Inferior parietal cortex (tissue), 1 donor: ENCODE results near the gene PDE8B.

ENCODE experiments used
- DNase-seq: peaks from one replicate; pipeline ENCODE4 v3.0.0-alpha.2; 2016; ENCODE audit errors: extremely low spot score

The PDE8B gene

DNA sequence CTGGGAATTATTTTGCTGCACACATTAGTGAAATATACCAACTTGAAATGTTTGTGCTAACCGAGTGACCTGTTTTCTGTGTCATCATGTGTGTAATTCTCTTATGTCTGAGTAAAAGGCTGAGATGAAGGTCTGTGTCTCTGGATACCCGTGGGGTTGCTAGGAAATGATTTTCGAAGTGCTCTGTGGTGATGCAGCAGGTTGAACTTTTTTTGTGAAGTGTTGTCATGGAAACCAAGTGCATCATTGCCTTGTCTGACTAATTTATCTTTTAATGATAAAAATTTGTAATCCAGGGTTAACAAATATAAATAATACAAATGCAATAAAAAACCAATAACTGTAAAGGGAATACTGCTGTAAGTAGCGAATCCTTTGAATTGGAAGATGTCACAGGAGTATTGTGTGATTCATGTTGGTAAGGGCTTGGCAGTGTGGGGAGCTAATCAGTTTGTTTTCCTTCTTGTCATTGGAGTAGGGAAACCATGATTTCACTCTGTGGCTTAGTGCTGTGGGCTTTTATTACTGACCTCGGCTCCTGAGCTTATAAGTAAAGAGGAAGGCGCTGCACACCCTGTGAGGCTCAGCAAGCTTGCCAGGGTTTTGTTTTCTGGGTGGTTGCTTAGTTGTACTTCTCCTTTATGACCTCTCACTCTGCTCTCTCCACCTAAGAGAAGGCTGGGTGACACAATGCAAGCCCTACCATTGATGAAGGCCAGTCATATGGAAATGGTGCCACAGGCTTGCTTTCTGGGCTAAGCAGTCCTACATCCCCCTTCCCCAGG, 22.3 kb downstream of the PDE8B start:
- DNase-seq = no peak

DNA sequence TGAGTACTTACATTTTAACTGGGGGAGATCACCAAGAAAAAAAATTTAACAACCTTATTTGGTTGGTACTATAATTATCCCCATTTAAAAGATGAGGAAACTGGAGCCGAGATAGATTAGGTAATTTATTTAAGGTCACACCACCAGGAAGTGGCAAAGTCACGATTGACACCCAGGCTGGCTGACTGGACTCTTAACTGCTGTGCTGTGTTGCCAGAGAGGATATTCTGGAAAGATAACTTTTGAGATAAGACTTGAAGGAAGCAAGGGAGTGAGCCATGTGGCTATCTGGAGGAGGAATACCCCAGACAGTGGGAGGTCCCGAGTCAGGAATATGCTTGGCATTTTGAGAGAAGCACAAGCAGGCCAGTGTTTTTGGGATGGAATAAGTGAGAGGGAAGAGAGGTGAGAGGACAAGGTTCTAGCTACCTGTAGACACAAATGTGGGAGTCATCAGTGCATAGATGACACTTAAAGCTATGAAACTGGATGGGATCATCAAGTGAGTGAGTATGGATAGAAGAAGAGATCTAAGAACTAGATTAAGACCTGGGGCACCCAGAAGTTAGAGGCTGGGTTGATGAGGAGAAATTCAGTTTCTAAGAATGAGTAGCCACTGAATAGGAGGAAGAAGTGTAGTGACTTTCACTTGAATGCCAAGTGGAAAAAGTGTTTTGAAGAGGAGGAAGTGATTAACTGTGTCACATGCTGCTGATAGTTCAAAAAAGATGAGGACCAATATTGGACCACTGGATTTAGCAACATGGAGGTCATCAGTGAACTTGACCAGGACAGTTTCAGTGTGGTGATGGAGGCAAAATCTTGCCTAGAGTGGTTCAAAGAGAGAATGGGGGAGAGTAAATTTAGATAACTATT, 25.6 kb downstream of the PDE8B start:
- no peak for DNase-seq

DNA sequence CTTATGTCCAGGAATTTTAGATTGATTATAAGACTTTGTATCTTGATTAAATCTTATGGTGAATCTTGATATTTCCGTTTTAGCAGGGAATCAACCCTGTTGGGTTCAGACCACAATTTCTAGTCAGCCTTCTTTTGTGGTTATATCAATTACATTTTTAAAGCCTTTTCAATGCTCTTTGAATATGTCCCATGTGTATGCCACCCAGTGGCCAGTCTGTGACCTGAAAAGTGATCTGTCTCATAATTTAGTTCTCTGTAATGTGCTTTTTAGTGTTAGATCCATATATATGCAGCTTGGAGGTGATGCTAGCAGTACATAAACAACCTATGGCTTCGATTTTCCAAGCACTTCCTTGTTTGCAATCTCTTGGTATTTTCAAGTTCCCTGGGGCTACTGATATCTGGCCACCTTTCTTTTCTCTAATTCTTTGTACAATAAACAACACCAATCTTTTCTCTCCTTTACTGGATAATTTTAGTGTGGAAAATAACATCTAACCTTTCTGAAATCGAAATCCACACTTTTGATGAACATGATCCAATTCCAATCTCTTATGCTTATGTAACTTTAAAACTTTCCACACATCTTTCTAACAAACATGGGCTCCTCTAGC, 28.8 kb downstream of the PDE8B start:
- no peak for DNase-seq

DNA sequence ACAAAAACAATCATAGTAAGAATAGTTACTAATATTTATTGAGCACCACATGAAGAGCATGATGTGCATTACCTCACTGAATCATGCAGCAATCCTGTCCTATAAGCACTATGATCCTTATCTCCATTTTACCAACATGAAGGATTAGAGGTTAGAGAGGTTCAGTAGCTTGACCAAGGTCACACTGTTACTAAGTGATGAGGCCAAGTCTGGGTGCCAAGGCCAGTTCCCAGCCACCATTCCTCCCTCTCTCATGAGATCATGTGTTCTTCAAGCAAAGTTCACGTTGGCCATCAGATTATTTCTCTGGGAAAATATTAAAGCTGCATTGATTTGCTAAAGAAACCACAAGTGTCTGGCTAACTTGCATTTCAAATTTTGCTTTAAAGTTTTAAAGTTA, 31.0 kb downstream of the PDE8B start:
- no peak for DNase-seq

DNA sequence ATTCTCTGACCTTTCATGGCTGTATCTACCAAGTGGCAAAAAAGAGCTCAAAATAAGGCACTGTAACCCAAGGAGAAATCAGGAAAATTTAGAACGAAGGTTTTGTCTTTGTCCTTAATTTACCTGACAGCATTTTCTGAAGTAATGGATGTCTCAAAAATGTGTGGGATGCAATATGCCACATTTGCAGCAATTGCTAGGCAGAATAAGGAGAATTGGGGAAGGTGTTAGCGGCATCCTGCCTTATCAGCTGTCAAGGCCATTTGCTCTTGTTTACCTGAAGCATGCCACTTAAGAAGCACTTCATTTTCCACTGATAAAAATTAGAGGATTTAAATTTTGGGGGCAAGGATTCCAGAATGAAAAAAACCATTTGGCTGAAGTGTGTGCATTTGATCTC, 39.0 kb downstream of the PDE8B start:
- DNase-seq = no peak

DNA sequence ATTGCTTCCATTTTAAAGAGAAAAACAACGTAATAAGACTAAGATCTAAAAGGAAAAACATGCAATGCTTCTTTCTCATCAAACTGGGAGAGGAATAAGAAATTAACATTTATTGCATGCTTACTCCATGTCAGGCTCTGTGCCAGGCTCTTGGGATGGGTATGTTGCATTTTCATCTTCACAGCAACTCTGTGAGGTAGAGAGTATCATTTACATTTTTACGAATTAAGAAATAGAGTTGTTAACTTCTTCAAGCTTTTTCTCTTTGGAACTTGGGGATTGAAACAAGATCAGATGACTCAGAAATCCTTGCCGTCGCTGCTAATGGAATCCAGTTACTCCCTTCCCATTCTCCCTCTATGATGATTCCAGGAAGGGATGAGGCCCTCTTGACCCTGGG, 39.5 kb downstream of the PDE8B start:
- DNase-seq = no peak

DNA sequence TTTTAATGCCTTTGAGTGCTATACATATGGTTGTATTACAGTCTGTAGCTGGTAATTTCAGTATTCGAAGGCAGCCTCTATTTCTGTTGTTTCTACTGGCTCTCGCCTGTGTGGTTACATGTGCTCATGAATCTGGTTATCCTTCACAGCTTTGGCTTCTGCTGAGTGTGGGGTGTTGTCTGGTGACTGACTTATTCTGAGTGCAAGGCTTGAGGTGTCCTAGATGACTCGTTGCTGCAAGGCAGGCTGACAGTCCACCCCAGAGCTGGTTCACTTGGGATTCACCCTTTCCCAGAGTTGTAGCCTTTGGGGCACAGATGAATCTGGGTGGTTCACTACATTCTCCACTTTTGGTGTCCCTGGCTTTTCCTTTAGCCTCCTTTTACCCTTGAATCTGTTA, 41.4 kb downstream of the PDE8B start:
- DNase-seq = no peak

DNA sequence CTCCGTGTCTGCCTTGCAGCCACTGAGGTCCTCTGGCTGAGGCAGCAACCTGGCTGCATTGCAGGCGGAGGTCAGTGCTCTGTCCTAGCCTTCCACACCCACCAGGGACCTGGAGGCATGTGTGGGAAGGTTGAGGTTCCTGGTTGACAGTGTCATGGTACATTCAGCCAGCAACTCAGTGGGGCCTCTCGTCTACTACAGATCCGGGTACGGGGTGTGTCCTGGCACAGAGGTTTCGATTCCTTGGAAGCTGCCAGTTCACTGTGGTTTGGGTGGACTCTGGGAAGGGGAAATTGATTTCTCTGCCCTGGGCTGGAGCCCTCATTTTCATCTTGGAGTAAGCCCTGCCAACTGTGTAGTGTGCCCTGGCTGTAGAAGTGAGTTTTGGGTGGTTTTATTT, 45.1 kb downstream of the PDE8B start:
- no peak for DNase-seq

DNA sequence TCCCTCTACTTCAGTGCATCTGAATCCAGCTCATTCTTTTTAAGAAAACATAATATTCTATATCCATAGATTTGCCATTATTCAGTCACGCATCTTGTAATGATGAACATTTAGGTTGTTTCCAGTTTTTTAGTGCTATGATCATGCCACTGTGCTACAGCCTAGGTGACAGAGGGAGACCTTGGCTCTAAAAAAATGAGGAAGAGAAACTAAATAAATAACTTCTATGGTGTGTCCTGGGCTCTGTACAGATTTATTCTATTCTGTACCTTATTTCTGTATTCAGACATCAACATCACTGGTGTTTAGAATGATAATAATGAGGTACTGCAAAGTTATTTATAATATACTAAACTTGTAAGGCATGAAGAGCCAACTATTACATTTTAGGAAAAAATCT, 45.9 kb downstream of the PDE8B start:
- no peak for DNase-seq

DNA sequence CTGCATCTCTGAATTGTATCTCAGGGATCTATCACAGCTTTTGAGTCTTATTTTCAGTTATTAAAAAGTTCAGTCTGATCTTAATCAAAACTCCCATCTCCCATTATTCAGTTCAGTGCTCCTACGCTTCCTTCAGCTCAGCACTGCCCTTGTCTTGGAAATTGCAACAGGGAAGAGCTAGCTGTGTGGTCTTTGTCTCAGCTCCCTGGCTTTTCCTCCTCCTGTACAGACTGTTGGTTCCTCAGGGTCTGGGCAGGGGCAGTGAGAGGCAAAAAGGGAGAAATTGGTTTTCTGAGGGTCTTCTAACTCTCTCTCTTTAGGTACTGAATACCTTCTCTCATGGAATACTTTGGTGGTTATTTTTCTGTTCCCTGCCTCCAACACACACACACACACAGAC, 48.2 kb downstream of the PDE8B start:
- DNase-seq = no peak

DNA sequence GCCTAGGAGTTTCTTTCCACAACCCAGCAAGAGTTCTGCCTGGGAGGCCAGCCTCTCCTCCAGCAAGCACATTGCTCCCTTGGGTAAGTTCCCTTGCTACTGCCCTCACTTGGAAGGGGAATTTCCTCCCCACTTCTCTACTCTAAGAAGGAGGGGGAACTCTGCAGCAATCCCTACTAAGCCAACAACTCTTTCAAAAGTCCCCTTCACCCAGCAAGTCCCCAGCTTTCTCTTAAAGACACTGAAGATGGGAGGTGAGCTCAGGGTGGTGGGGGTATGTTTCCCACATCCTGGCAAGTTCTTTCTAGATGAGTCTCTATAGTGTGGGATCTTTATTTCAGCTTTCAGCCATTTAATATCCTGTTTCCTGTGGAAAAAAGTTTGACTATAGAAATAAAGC, 49.0 kb downstream of the PDE8B start:
- no peak for DNase-seq

DNA sequence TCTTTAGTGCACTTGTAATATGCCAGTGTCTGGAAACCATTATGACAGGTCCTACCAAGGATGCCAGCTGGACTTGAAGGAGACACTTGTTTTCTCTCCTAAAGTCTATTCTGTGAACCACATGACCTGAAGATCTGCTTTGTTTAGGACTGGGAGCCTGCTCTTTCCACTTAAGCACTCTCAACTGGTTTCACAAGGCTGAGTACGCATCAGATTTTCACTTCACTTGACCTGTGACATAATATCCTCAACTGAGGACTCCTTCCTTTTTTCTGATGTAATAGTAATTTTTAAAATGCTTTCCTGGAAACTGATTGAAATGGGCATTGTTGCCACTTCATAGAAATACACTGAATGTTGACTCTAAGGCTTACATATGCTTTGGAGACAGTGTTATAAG, 52.2 kb downstream of the PDE8B start:
- no peak for DNase-seq

DNA sequence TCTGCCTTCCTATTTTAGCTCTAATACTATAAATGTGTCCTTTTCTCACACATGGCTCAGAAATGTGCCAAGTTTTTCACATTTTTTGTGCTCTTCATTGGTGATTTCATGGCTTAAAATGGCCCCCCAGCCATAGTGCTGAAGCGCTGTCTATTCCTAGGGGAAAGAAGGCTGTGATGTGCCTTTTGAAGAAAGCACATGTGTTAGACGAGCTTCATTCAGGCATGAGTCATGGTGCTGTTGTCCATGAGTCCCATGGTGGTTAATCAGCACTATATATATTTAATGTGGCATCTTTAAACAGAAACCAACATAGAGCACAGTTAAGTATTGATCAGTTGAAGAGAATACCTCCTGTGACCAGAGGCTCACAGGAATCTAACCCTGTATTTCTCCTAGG, 55.8 kb downstream of the PDE8B start:
- no peak for DNase-seq

DNA sequence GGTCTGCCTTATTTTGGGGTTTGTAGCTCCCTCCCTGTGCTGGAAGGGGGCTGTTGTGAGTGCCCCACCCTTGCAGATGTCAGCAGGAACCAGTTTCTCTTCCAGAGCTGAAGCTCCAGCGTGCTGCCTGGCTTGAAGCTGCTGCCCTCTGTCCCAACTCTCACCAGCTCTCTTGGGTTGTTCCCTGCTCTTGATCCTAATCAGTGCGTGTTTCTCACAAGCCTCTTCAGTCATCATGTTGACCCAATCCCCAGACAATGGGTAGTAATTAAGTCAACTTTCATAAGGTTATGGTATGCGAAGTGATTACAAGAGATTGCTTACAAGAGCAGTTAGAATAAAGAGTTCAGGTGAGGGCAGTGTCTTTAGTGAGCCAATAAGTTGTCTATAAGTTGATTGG, 57.0 kb downstream of the PDE8B start:
- no peak for DNase-seq

DNA sequence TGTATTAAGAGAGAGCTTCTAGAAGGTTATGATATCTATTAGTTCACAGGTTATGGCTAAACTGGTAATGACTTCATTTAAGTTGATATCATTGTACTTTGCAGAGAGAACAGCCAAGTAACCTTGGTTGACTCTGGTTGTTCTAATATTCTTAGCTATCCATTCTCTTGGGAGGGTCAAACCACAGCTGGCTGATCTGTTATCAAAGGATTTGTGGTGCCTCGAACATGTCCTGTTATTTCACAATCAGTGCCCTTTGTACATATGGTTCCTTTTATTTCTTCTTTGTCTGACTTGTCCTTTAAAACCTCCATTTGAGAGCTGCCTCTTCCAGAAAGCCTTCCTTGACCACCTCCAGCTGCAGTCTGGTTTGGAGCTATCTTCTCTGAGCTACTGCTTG, 61.7 kb downstream of the PDE8B start:
- no peak for DNase-seq

DNA sequence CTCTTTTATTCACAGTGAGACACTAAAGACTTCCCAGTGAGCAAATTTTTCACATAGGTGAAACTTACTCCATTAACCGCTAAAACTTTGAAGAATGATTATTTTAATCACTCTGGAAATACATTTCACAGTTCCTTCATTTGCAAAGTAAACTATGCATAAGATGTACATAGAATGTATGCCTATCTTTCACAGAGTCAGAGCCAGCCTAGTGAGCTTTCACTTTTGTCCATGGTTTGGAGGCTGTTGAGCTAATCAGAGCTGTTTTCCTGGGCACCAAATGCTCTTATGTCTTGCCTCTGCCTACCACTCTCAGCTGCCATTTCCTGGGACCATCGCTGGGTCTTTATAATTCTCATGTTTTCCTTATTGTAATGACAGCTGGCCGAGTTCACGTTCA, 67.3 kb downstream of the PDE8B start:
- DNase-seq = no peak

DNA sequence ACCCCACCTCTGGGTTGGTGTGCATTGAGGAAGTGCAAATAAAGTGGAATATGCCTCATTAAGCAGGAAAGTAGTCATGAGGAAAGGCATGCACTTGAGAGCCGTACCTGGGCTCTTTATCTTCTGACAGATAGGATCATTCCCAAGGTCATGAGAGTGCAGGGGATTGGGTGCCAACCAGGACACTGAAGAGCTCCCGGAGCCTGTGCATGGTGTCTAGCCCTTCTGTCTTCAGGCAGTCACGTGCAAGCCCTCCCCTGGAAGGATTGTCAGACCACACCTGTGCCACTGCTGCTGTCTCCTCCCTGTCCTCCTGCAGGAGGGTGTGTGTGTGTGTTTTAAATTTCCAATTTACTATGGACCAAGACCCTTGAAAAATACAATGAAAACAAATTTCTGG, 69.6 kb downstream of the PDE8B start:
- no peak for DNase-seq

DNA sequence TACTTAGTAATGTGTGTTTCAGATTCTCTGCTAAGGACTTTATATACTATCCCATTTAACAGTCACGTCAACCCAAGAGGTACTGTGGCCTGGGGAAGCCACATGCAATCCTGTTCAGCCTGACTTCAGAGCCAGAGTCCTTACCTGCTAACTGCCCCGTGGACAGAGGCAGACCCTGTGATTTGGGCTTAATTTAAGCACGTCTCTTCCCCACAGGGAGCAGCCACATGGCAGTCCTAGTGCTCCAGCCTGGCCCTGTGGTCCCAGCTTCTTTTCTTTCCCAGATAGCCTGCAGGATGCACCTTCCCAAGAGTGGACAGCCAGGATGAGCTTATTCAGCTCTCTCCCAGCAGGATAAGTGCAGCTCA, 71.5 kb downstream of the PDE8B start:
- no peak for DNase-seq

DNA sequence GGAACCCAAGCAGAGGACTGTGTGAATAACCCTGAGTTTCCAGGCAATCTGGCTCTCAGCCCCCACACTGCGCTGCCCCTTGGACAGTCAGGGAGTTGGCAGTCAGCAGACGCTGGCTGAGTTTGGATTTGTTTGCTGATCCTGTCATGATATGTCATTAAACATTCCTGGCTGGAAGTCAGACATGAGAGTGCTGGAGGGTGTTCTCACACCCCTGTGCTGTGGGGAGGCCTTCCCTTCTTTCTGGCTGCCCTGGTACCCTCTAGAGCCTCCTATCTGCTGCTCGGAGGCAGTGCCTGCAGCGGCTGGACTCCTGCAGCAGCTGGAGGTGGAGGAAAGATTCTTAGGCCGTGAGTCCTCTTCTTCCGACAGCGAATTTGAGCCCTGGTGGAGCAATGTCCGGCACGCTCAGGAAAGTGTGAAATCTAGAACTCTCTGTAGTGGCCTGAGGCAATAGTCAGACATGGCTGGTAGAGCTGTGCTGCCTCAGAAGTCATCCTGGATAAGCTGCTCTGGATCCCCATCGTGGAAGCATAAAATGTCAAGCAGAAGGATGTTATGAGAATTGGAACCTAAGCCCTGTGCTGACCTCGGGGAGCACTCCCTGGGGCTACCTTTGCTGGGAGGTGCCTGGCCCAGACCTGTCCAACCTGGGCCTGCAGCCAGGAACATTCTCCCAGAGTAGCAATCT, 72.0 kb downstream of the PDE8B start:
- no peak for DNase-seq

DNA sequence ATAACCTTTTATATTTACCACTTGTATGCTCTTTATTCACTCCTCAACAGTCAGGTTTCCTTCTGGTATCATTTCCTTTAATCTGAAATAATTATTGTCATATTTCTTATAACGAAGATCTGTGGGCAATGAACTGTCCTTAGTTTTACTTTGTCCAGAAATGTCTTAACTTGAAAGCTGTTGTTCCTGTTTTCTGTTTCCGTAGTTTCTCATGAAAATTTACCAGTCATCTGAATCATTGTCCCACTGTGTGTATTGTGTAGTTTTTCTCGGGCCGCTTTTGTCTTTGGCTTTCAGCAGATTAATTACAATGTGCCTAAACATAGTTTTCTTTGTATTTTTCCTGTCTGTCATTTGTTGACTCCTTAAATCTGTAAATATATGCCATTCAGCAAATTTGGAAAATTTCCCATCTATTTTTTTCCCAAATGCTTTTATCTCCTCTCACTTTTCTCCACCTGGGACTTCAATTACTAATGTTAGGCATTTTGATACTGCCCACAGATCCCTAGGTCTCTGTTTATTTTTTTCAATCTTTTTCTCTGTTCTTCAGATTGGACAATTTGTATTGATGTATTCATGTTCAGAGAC, 74.9 kb downstream of the PDE8B start:
- no peak for DNase-seq

DNA sequence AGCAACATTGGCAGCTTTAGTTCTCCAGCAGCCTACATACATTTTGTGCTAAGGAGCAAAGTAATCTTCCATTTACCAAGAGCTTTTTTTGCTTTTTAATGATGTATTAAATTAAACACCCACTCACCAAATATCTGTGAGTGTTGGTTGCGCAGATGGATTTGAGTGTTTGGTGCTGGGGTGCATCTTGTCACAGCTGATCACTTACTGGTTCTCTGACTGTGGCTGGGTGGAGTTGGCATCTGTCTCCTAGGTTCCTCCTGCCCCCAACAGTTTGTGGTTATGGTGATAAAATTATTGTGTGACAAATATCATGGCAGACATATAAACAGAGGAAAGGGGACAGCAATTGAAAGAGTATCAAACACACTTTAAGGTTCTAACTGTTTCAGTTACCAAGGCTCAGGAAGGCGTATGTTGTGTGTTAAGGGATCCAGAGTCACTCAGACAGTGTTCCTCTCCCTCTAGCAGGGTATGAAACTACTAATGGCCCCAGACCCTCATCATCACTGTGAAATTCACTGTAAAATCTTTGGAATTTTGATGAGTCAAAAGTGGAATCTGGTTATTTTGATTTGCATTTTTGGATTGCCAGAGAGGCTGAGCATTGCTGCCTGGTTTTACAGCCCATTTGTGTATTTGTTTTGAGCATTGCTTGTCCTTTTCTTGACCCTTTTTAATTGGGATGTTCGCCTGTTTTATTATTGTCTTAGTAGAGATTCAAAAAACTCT, 81.7 kb downstream of the PDE8B start:
- DNase-seq = no peak
